Hematopoietic multipotent progenitor cell treated with erythropoietin and hydrocortisone succinate and interleukin-3 and kit ligand, for 15 days (in vitro differentiated cells): Measurements from ENCODE around the gene CHSY1.

Experiments used
- DNase-seq: peaks from one replicate; pipeline ENCODE4 v3.0.0-alpha.2; 2015; ENCODE audit warnings: low spot score

CHSY1 gene

DNA sequence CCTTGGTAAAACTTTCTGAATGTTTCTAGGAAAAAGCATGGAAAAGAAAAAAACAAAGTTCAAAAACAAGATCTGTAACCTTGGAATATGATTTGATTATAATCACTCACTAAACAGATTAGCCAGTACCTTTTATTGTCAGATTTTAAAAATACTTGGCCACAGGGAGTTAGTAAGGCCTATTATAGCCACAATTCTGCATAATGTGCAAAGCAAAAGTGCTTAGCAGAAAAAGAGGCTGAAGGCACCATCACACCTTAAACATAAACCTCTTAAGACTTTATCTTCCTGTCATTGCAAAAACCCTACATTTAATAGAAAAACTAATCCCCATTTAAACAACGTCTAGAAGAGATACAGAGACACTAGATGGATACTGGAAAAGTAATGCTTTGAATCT lies 41.8 kb downstream of the CHSY1 start:
- DNase-seq, result no peak

DNA sequence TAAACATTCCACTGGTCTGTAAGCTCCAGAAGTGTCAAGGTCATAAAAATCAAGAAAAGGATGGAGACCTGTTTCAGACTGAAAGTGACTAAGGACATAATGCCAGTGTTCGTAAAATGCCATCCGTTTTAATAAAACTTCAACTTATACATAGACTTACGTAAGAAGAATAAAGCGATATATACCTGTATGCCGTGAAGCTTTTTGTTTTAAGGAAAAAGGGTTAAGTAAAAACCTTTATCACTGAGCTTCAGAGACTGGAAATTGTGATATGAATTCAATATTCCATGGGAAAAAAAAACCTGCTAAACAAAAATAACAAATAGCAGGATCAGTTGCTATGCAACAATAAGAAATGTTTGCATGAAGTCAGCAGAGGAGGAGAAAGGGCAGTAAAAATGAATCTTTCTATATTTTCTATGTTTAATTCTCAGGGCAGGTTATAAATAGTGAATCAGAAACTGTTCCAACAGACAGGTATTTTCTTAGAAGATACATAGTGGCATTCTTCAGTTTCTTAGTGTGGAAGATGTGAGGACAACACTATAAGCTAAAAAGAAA lies 42.5 kb downstream of the CHSY1 start:
- DNase-seq, result no peak

DNA sequence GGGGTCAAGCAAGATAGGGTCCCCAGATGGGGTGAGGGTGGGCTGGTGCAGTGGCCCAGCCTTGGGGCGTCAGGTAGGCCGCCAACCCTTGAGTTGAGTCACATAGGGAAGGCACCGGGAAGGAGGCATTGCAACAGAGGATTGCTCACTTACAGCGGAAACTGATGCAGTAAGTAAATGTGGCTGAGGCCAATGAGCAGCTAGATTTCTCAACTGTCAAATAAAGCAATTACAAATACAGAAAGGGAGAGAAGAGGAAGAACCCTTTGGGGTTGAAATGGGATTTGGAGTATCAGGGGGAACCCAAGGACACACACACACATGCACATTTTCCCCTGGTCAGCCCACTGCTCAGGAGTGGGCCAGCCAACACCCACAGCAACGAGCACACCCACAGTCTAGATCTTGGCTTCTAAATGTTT lies 44.0 kb downstream of the CHSY1 start:
- no peak for DNase-seq

GRCh38 chr15:101206176-101206591 lies 45.7 kb downstream of the CHSY1 start:
- no peak for DNase-seq

GRCh38 chr15:101204739-101205535 lies 46.9 kb downstream of the CHSY1 start:
- DNase-seq, result no peak

GRCh38 chr15:101203607-101204189 lies 48.1 kb downstream of the CHSY1 start:
- no peak for DNase-seq

GRCh38 chr15:101203029-101203573 lies 48.7 kb downstream of the CHSY1 start:
- no peak for DNase-seq

DNA sequence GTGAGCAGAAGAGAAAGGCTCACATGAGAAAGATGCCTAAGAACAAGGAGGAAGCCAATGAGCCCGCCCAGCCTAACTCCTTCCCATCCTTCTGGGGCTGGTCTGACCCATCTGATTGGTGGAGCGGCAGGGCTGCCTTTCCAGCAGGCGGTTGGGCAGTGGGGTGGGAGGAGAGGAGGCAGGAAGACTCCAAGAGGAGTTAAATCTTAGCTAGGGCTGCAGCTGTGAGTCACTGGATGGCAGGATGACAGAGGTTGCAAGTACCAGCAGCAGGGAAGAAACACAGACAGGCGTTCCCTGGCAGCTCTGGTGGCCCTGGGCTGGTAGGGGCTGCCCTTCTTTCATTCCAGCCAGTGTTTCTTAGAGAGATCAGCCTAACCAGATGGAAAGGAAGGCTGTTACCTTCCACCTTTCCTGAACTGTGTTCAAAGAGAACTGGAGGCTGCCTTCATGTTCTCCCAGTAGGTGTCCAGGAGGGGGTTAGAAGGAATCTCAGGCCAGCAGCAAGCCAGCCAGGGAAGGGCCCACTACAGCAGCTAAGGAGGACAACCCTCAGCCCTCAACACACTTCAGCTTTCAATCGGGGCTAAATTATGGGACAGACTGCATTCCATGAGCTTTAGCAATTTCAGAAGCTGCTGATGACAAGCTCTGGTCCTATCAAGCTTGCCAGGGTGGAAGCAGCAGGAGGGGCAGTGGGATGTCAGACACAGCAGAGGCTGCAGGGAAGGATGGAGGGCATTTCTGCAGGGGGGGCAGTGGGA lies 50.3 kb downstream of the CHSY1 start:
- no peak for DNase-seq

GRCh38 chr15:101200181-101200580 lies 51.7 kb downstream of the CHSY1 start:
- no peak for DNase-seq

DNA sequence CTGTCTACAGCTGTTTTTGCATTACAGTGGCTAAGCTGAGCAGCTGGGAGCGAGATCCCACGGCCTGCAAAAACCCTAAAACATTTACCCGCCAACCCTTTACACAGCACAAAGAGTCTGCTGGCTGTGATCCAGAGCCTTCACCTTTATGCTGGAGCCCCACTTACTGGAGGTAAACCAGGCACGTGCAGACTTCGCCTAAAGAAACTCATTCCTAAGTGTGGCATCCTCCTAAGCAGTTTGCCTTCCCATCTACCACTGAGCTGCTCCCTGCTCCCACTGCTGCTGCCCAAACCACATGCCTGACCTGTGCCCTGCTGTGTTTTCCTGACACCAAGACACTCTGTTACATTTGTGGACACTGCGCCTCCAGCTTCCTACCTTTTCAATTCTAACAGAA lies 53.0 kb downstream of the CHSY1 start:
- DNase-seq, result no peak

DNA sequence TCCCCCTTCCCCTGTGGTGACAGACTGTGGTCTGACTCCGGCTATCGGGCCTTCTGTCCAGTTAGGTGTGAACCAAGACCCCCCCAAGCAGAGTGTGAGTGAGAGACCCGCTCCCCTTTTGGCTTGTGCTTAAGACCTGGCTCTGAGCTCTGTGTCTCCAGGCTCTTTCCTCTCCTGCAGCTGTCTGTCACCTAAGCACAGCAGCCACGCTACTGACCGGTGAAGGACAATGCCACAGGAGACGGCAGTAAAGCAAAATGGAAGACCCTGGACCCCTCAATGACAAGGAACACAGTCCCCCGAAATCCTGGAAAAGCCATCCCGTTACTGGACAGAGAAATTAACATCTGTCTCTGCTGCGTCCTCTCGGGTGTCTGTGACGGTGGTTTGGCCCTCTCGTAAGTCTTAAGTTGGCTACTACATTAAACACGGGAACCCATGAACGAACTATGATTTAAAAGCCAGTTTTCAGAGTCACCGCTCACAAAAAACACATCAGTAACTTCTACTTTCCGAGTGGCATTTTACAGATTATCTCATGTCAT lies 53.7 kb downstream of the CHSY1 start:
- no peak for DNase-seq

GRCh38 chr15:101194546-101195125 lies 57.2 kb downstream of the CHSY1 start:
- no peak for DNase-seq

DNA sequence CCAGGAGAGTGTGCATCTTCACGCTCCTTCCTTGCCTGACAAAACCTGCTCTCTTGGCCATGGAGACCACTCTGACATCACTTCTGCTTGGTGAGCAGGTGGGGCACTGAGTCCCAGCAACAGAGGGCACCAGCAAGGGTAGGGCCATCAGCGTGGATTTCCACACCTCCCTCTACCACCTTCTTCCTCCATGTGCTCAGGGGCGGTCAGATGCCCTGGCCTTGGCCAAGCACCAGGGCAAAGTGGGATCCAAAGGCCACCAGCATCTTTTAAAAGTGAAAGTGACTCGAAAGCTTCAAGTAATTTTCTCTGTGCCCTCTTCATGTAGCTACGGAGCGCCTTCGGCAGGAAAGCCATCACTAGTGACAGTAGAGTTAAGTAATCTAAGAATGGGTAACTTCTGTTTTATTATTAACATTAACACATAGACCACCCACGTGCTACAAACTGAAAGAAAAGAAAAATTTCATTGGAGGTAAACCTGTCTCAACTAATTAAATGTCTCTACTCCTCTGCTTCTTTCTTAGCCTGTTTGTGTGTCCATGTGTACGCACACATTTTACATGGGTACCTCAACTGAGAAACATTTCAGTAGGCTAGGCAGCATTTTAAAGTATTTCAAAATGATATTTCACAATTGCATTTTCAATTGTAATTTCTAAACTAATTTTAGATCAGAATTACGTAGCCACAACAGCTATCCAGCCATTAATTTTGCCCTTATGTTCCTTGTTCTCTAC lies 57.9 kb downstream of the CHSY1 start:
- DNase-seq, result no peak

- no peak for DNase-seq
These were observed 58.7 kb downstream of the CHSY1 start for GRCh38 chr15:101193120-101193644.

GRCh38 chr15:101192081-101192480 lies 59.8 kb downstream of the CHSY1 start:
- no peak for DNase-seq

- DNase-seq, result no peak
These were observed 60.6 kb downstream of the CHSY1 start for GRCh38 chr15:101191242-101191641.

DNA sequence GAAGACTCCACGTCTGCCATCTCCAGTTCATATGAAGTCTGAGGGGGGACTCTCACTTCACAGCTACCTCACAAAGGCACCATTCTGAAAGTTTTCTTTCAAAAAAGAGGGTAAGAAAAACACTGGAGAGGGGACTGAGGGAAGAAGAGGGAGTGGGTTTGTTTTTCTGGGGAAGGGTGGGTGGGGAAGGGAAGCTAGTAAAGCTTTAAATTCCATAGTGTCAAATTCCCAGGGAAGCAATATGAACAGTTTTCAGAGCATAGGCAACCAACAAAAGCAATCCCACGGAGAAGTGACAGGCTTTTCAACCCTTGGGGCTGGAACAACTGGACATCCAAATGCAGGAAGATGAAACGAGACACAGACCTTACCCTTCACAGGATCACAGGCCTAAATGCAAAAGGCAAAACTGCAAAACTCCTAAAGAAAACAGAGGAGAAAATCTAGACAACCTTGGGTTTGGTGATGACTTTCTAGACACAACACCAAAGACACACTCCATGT lies 61.7 kb downstream of the CHSY1 start:
- DNase-seq, result no peak

- no peak for DNase-seq
These were observed 62.3 kb downstream of the CHSY1 start for GRCh38 chr15:101189409-101190091.

DNA sequence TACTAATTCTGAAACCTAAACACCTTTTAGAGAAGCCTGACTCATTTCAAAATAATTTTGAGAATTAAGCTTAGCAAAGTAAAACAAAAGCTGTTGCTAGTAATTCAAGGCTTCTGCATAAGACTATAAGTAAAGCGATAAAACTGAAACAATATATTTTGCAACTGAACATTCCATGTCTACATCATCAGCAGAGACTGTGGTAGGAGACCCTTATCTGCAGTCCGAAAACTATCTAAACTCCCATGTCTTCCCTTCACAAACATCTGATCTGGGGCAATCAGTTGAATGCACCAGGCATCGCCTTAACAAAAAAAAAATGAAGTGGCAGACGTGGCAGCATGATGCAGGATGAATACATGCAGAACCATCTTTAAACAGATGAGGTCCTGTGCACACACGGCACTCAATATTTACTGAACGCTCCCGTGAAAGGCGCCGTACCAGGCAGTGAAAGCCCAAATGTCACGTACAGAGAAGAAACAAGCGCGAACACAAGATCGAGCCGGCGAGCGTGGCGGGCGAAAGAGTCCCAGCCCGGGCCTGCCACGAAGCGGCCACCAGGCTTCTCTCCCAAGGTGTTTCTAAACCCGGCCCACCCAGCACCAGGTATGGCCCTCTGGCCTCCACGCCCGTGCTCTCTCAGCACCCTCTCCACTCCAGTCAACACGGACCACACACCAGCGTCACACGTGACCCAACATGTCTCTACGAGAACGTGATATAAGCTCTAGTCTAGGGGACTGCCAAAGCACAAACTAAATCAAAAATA lies 63.0 kb downstream of the CHSY1 start:
- no peak for DNase-seq
